HL-60/S4 treated with phorbol 12-myristate 13-acetate at 8.2 ng/mL for 4 days and 3 days (cell line): ENCODE data around the gene PCDHA5.
"Not testable (repeated sequence)": the region's sequence is repeated elsewhere in the genome, so short reads cannot be mapped to it uniquely, and the experiment has no call there.

Experiments
- in situ Hi-C: fragments of 300-500 bp; cut with MboI; formaldehyde crosslinking; loops from 2 replicates; pipeline ENCODE4 v1.15.0; 2022; ENCODE audit warnings: low sequenced_read_pairs

PCDHA5 gene

GRCh38 chr5:140821375-140822280, at the start of gene PCDHA5:
Gene PCDHA5, plus strand, starts transcription at chr5:140821613.
- in situ Hi-C loops = no loop called here

DNA sequence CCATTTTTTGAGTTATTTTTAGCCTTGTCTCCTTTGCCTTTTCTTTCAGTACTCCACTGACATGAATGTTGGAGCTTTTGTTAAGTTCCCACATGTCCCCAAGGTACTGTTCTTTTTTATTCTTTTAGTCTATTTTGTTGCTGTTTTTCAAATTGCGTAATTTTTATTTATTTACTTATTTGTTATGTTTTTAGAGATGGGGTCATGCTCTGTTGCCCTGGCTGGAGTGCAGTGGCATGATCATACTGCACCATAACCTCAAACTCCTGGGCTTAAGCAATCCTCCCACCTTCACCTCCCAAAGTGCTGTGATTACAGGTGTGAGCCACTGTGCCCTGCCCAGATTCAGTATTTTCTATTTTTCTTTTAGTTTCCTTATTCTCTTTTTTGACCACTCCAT, 40.9 kb upstream of the PCDHA5 start:
- in situ Hi-C loops = no loop called here

- in situ Hi-C loops = no loop called here
Observed at GRCh38 chr5:140785905-140786686, 35.3 kb upstream of the PCDHA5 start, which contains the start of gene PCDHA1. Gene PCDHA1, plus strand, starts transcription at chr5:140786140.

- in situ Hi-C loops = not testable (repeated sequence)
Observed at GRCh38 chr5:140787422-140787821, 34.0 kb upstream of the PCDHA5 start.

DNA sequence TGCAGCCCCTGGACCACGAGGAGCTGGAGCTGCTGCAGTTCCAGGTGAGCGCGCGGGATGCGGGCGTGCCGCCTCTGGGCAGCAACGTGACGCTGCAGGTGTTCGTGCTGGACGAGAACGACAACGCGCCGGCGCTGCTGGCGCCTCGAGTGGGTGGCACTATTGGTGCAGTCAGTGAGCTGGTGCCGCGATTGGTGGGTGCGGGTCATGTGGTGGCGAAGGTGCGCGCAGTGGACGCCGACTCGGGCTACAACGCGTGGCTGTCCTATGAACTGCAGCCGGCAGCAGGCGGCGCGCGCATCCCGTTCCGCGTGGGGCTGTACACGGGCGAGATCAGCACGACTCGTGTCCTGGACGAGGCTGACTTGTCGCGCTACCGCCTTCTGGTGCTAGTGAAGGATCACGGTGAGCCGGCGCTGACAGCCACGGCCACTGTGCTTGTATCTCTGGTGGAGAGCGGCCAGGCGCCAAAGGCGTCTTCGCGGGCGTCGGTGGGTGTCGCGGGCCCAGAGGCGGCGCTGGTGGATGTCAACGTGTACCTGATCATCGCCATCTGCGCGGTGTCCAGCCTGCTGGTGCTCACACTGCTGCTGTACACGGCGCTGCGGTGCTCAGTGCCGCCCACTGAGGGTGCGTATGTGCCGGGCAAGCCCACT, 33.4 kb upstream of the PCDHA5 start:
- in situ Hi-C loops = not testable (repeated sequence)

DNA sequence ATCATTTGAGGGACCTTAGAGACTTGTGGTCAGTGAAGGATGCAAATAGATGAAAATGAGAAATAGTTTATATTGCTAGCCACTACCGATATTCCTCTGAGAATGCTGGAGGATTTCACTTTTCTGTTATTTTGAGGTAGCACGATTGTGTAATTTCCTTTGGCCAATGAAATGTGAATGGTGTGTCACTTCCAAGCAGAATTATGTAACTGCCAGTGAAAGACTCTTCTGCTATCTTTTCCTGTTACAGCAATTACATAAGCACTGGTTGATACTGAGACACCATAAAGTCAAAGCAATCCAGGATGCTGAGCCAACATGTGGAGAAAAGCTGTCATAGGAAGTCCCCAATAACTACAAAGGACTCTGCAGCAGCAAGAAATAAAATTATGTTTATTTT, 30.3 kb upstream of the PCDHA5 start:
- in situ Hi-C loops = no loop called here

GRCh38 chr5:140794595-140795258, 26.7 kb upstream of the PCDHA5 start, which contains the start of gene PCDHA2:
Gene PCDHA2, plus strand, starts transcription at chr5:140794852.
- in situ Hi-C loops = no loop called here

GRCh38 chr5:140795259-140795641, 26.2 kb upstream of the PCDHA5 start:
- in situ Hi-C loops = no loop called here

- in situ Hi-C loops = not testable (repeated sequence)
Observed at GRCh38 chr5:140796072-140796717, 25.2 kb upstream of the PCDHA5 start.

- in situ Hi-C loops = no loop called here
Observed at GRCh38 chr5:140796718-140797095, 24.7 kb upstream of the PCDHA5 start.

GRCh38 chr5:140800816-140801493, 20.5 kb upstream of the PCDHA5 start, which contains the start of gene PCDHA3:
Gene PCDHA3, plus strand, starts transcription at chr5:140801057.
- in situ Hi-C loops = no loop called here

DNA sequence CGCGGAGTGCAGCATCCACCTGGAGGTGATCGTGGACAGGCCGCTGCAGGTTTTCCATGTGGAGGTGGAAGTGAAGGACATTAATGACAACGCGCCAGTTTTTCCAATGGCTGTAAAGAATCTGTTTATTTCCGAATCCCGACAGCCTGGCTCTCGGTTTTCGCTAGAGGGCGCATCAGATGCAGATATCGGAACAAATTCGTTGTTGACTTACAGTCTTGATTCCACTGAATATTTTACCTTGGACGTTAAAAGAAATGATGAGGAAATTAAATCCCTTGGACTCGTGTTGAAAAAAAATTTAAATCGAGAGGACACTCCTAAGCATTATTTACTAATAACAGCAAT, 19.9 kb upstream of the PCDHA5 start:
- in situ Hi-C loops = no loop called here

- in situ Hi-C loops = not testable (repeated sequence)
Observed at GRCh38 chr5:140802381-140802780, 19.0 kb upstream of the PCDHA5 start.

DNA sequence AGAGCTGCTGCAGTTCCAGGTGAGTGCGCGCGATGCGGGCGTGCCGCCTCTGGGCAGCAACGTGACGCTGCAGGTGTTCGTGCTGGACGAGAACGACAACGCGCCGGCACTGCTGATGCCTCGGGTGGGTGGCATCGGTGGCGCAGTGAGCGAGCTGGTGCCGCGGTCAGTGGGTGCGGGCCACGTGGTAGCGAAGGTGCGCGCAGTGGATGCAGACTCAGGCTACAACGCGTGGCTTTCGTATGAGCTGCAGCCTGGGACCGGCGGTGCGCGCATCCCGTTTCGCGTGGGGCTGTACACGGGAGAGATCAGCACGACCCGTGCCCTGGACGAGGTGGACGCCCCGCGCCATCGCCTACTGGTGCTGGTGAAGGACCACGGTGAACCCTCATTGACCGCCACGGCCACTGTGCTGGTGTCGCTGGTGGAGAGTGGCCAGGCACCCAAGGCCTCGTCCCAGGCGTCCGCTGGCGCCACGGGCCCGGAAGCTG, 18.6 kb upstream of the PCDHA5 start:
- in situ Hi-C loops = no loop called here

- in situ Hi-C loops = no loop called here
Observed at GRCh38 chr5:140806834-140807775, 14.3 kb upstream of the PCDHA5 start, which contains the start of gene PCDHA4. Gene PCDHA4, plus strand, starts transcription at chr5:140807068.

DNA sequence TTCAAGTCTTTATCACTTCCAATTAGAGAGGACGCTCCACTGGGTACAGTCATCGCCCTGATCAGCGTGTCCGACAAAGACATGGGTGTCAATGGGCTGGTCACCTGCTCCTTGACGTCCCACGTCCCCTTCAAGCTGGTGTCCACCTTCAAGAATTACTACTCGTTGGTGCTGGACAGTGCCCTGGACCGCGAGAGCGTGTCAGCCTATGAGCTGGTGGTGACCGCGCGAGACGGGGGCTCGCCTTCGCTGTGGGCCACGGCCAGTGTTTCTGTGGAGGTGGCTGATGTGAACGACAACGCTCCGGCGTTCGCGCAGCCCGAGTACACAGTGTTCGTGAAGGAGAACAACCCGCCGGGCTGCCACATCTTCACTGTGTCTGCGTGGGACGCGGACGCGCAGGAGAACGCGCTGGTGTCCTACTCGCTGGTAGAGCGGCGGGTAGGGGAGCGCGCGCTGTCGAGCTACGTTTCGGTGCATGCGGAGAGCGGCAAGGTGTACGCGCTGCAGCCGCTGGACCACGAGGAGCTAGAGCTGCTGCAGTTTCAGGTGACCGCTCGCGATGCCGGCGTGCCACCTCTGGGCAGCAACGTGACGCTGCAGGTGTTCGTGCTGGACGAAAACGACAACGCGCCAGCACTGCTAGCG, 13.0 kb upstream of the PCDHA5 start:
- in situ Hi-C loops = not testable (repeated sequence)

- in situ Hi-C loops = no loop called here
Observed at GRCh38 chr5:140808889-140809291, 12.5 kb upstream of the PCDHA5 start.

- in situ Hi-C loops = no loop called here
Observed at GRCh38 chr5:140822281-140822629, 842 bp downstream of the PCDHA5 start.
